K562 (cell line): ENCODE measurements around the gene ZCCHC3. TPM values are rescaled to one million over a fixed set of nuclear protein-coding genes. Genes with fewer than 3 reads are reported as not detected.

ENCODE experiments used
- ATF7 ChIP-seq: fragments of 450-650 bp; IDR thresholded peaks from 2 replicates; pipeline ENCODE4 v1.7.1; 2014; ENCODE audit warnings: mild to moderate bottlenecking, moderate library complexity
- HOXB6 ChIP-seq: fragments of 250-450 bp; sonication (Bioruptor Pico); IDR thresholded peaks from 2 replicates; pipeline ENCODE4 v1.5.1; 2022; ENCODE audit warnings: mild to moderate bottlenecking, borderline replicate concordance
- L3MBTL2 ChIP-seq: fragments of 450-650 bp; IDR thresholded peaks from 2 replicates; pipeline ENCODE4 v1.6.1; 2016; ENCODE audit warnings: mild to moderate bottlenecking, moderate library complexity
- NR1H2 ChIP-seq: sonication (generic); formaldehyde crosslinking; IDR thresholded peaks from 2 replicates; pipeline ENCODE4 v1.4.0; 2020; ENCODE audit warnings: mild to moderate bottlenecking, missing genetic modification reagents
- PTTG1 ChIP-seq: fragments of 450-650 bp; IDR thresholded peaks from 2 replicates; pipeline ENCODE4 v1.6.1; 2016; ENCODE audit warnings: low read depth, mild to moderate bottlenecking, missing genetic modification characterization, missing compliant biosample characterization
- TBP ChIP-seq: optimal IDR thresholded peaks from 2 replicates; pipeline ENCODE3; 2011; ENCODE audit warnings: low read depth, low read length, improper control_type of control experiment
- ZNF239 ChIP-seq: fragments of 250-450 bp; sonication (Bioruptor Pico); IDR thresholded peaks from 2 replicates; pipeline ENCODE4 v1.4.0; 2020; ENCODE audit warnings: mild to moderate bottlenecking
- polyA plus RNA-seq, 8 experiments: library from polyadenylated mRNA; depleted of rRNA in 4 of 8; stranded (reverse) in 5 of 8; unstranded in 3 of 8; fragments of >200 nt; fragmentation: Nextera tagmentation in 2 of 8; fragmentation: Illumina TruSeq in 1 of 8; extraction: Ambion mirVana in 2 of 8; extraction: Trizol in 1 of 8; gene quantifications; 2 replicates each; pipeline versions ENCODE4 v1.2.1 to v1.2.3, GENCODE V29; 2011 to 2014; ENCODE audit warnings: inconsistent platforms in 1 of 8, missing spikeins in 1 of 8
- total RNA-seq, 7 experiments: library from RNA; depleted of rRNA in 6 of 7; stranded (reverse); fragments of >200 nt in 6 of 7; fragmentation: Illumina TruSeq in 2 of 7; extraction: Trizol in 2 of 7; gene quantifications; 2 replicates each; pipeline versions ENCODE4 v1.2.1 to v1.2.3, GENCODE V29; 2011 to 2021; ENCODE audit warnings: low replicate concordance in 1 of 7
- TF ChIP-seq, protein P1 (sequence below), 2 experiments: fragments of 450-650 bp; IDR thresholded peaks; 2 replicates each; pipeline ENCODE4 v1.6.1; 2016; ENCODE audit warnings: mild to moderate bottlenecking in 2 of 2, borderline replicate concordance in 1 of 2, low read depth in 1 of 2, moderate library complexity in 1 of 2
- TF ChIP-seq, protein P2 (sequence below): fragments of 250-450 bp; sonication (Bioruptor Pico); IDR thresholded peaks from 2 replicates; pipeline ENCODE4 v1.6.1; 2021; ENCODE audit warnings: mild to moderate bottlenecking
- TF ChIP-seq, protein P3 (sequence below): fragments of 250-450 bp; sonication (Bioruptor Pico); IDR thresholded peaks from 2 replicates; pipeline ENCODE4 v1.8.0; 2022; ENCODE audit warnings: inconsistent platforms
- TF ChIP-seq, protein P4 (sequence below): fragments of 450-650 bp; IDR thresholded peaks from 2 replicates; pipeline ENCODE4 v1.7.1; 2018; ENCODE audit warnings: mild to moderate bottlenecking, low read depth; ENCODE audit not compliant: partially characterized antibody

The ZCCHC3 gene
- total and polyA plus RNA-seq, 9 of the 15 experiments (the other 6 are each of a cell fraction or from before 2014, with no cell fraction given) = 2.8 to 23.3 (median 16.5) TPM

DNA sequence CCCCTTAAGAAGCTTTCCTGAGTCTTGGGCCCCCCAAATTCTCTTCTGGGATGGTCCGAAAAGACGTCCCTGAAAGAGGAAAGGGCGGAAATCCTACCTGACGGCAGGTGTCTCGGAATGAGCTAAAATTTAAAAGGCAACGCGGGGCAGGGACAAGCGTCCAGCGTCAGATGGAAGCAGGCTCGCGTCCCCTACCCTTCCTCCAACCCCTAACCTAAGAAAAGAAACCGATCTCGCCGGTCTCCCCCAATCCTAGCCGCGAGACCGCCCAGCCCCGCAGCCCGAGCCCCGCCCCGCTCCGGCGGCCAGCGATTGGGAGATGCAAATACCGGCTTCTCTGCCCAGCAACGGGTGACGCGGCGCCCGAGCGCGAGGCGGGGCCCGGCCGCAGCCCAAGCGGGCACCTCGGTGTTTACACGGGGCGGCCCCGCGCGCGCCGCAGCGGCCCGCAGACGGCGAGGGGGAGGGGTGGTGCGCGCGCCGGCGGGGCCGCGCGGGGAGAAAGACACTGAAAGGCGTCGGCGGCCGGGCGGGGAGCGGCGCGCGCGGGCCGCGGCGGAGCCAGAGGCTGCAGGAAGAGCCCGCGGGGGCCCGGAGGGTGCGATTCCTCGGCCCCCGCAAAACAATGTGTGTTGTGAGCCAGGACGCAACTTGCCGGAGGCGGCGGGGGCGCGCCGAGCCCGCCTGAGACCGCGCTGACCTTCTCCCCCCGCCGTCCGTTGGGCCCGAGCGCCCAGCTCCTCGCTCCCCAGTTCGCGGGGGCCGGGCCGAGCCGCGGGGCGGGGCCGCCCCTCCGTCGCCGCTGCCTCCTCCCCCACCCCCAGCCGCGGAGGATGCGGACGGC lies 27.9 kb downstream of the ZCCHC3 start, which contains the start of gene SOX12 (continued):
- TF ChIP-seq, protein P1, sequence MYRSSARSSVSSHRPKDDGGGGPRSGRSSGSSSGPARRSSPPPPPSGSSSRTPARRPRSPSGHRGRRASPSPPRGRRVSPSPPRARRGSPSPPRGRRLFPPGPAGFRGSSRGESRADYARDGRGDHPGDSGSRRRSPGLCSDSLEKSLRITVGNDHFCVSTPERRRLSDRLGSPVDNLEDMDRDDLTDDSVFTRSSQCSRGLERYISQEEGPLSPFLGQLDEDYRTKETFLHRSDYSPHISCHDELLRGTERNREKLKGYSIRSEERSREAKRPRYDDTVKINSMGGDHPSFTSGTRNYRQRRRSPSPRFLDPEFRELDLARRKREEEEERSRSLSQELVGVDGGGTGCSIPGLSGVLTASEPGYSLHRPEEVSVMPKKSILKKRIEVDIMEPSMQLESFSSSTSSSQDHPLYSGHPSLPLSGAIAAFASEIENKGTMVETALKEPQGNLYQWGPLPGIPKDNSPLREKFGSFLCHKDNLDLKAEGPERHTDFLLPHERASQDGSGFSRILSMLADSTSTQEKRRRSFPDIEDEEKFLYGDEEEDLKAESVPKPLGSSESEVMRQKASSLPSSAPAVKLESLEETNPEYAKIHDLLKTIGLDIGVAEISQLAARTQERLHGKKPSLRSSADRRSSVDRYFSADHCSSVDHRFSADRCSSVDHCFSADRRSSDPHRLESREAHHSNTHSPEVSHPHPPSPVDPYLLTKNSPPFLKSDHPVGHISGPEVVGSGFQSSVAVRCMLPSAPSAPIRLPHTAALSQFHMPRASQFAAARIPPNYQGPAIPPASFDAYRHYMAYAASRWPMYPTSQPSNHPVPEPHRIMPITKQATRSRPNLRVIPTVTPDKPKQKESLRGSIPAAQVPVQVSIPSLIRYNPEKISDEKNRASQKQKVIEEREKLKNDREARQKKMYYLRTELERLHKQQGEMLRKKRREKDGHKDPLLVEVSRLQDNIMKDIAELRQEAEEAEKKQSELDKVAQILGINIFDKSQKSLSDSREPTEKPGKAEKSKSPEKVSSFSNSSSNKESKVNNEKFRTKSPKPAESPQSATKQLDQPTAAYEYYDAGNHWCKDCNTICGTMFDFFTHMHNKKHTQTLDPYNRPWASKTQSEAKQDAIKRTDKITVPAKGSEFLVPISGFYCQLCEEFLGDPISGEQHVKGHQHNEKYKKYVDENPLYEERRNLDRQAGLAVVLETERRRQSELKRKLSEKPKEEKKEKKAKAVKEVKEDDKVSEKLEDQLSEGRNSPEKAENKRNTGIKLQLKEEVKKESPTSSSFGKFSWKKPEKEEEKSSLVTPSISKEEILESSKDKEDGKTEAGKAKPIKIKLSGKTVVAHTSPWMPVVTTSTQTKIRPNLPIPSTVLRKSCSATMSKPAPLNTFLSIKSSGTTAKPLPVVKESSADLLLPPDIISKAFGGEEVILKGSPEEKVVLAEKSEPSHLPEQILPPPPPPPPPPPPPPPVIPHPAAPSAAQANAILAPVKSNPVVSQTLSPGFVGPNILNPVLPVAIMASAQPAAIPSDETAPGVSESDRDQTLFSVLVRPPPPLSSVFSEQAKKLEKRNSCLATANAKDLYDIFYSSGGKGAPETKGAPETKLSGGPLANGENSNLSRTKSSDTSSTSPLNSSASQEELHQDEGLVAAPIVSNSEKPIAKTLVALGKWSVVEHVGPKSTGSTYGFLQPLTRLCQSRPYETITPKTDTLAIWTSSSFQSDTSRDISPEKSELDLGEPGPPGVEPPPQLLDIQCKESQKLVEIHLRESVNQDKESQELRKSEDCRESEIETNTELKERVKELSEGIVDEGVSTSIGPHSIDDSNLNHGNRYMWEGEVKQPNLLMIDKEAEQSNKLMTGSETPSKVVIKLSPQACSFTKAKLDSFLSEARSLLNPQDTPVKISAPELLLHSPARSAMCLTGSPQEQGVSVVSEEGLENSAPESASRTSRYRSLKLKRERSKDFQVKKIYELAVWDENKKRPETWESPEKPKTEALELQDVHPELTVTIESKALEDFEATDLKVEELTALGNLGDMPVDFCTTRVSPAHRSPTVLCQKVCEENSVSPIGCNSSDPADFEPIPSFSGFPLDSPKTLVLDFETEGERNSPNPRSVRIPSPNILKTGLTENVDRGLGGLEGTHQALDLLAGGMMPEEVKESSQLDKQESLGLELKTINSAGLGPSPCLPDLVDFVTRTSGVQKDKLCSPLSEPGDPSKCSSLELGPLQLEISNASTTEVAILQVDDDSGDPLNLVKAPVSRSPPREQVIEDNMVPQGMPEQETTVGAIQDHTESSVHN (IDR thresholded peaks at IDR 0.05; ENCODE audit: borderline replicate concordance in 1 of 2, low read depth in 1 of 2) = no peak
- TF ChIP-seq PTTG1 (tag) (no peak), HOXB6 (CRISPR knock-in tag) (no peak), ATF7 (peak; percentile 40; the same call in 1 of the 2 replicates), TBP (peak; percentile 65), NR1H2 (CRISPR knock-in tag) (no peak), L3MBTL2 (0 out of 2 replicates have a peak, but pooled peaks have one; percentile 7), ZNF239 (CRISPR knock-in tag) (no peak)
- TF ChIP-seq, protein P2, sequence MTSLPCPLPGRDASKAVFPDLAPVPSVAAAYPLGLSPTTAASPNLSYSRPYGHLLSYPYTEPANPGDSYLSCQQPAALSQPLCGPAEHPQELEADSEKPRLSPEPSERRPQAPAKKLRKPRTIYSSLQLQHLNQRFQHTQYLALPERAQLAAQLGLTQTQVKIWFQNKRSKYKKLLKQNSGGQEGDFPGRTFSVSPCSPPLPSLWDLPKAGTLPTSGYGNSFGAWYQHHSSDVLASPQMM (CRISPR knock-in tag) = no peak
- TF ChIP-seq, protein P3, sequence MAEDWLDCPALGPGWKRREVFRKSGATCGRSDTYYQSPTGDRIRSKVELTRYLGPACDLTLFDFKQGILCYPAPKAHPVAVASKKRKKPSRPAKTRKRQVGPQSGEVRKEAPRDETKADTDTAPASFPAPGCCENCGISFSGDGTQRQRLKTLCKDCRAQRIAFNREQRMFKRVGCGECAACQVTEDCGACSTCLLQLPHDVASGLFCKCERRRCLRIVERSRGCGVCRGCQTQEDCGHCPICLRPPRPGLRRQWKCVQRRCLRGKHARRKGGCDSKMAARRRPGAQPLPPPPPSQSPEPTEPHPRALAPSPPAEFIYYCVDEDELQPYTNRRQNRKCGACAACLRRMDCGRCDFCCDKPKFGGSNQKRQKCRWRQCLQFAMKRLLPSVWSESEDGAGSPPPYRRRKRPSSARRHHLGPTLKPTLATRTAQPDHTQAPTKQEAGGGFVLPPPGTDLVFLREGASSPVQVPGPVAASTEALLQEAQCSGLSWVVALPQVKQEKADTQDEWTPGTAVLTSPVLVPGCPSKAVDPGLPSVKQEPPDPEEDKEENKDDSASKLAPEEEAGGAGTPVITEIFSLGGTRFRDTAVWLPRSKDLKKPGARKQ (CRISPR knock-in tag) = no peak
- TF ChIP-seq, protein P4, sequence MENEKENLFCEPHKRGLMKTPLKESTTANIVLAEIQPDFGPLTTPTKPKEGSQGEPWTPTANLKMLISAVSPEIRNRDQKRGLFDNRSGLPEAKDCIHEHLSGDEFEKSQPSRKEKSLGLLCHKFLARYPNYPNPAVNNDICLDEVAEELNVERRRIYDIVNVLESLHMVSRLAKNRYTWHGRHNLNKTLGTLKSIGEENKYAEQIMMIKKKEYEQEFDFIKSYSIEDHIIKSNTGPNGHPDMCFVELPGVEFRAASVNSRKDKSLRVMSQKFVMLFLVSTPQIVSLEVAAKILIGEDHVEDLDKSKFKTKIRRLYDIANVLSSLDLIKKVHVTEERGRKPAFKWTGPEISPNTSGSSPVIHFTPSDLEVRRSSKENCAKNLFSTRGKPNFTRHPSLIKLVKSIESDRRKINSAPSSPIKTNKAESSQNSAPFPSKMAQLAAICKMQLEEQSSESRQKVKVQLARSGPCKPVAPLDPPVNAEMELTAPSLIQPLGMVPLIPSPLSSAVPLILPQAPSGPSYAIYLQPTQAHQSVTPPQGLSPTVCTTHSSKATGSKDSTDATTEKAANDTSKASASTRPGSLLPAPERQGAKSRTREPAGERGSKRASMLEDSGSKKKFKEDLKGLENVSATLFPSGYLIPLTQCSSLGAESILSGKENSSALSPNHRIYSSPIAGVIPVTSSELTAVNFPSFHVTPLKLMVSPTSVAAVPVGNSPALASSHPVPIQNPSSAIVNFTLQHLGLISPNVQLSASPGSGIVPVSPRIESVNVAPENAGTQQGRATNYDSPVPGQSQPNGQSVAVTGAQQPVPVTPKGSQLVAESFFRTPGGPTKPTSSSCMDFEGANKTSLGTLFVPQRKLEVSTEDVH = no peak
